ENCODE measurements around the gene ABCC9.

- TF ChIP-seq POLR2A (IDR thresholded peaks at IDR 0.05) = no peak
- TF ChIP-seq, protein P1, sequence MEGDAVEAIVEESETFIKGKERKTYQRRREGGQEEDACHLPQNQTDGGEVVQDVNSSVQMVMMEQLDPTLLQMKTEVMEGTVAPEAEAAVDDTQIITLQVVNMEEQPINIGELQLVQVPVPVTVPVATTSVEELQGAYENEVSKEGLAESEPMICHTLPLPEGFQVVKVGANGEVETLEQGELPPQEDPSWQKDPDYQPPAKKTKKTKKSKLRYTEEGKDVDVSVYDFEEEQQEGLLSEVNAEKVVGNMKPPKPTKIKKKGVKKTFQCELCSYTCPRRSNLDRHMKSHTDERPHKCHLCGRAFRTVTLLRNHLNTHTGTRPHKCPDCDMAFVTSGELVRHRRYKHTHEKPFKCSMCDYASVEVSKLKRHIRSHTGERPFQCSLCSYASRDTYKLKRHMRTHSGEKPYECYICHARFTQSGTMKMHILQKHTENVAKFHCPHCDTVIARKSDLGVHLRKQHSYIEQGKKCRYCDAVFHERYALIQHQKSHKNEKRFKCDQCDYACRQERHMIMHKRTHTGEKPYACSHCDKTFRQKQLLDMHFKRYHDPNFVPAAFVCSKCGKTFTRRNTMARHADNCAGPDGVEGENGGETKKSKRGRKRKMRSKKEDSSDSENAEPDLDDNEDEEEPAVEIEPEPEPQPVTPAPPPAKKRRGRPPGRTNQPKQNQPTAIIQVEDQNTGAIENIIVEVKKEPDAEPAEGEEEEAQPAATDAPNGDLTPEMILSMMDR (IDR thresholded peaks at IDR 0.05) = no peak
- TF ChIP-seq POLR2AphosphoS5 (IDR thresholded peaks at IDR 0.05; ENCODE audit: insufficient read depth in 1 of 2, low read depth in 1 of 2) = no peak
Measured at GRCh38 chr12:21813125-21813524, 128.1 kb downstream of the ABCC9 start.
